SK-N-SH (cell line): ENCODE results near the gene PRKACB.

Experiments used
- CHD2 ChIP-seq: fragments of 150-350 bp; IDR thresholded peaks from 2 replicates; pipeline ENCODE4 v1.6.1; 2018; ENCODE audit warnings: low read length; ENCODE audit not compliant: partially characterized antibody
- EP300 ChIP-seq, 2 experiments: IDR thresholded peaks; 2 replicates each; pipeline versions ENCODE4 v1.4.0 to v1.6.1; 2012; ENCODE audit warnings: borderline replicate concordance in 1 of 2, low read depth in 1 of 2, low read length in 1 of 2
- FOXM1 ChIP-seq: IDR thresholded peaks from 2 replicates; pipeline ENCODE4 v1.4.0; 2012; ENCODE audit warnings: low read depth, mild to moderate bottlenecking
- NRF1 ChIP-seq: IDR thresholded peaks from 2 replicates; pipeline ENCODE4 v1.6.1; 2012; ENCODE audit warnings: low read depth, mild to moderate bottlenecking, low read length
- POLR2AphosphoS5 ChIP-seq: IDR thresholded peaks from 2 replicates; pipeline ENCODE4 v1.6.1; 2012; ENCODE audit warnings: low read depth, low read length
- TCF12 ChIP-seq: IDR thresholded peaks from 2 replicates; pipeline ENCODE4 v1.4.0; 2012
- TEAD4 ChIP-seq: IDR thresholded peaks from 2 replicates; pipeline ENCODE4 v1.4.0; 2012; ENCODE audit warnings: mild to moderate bottlenecking, borderline replicate concordance; ENCODE audit not compliant: insufficient read depth
- TF ChIP-seq, protein P1 (sequence below): fragments of 200-600 bp; sonication (generic); IDR thresholded peaks from 2 replicates; pipeline ENCODE4 v1.6.1; 2017; ENCODE audit warnings: antibody characterized with exemption, mild to moderate bottlenecking, moderate library complexity
- TF ChIP-seq, protein P2 (sequence below): IDR thresholded peaks from 2 replicates; pipeline ENCODE4 v1.4.0; 2012; ENCODE audit warnings: low read depth

GRCh38 chr1:84283381-84283780 lies 139.3 kb downstream of the PRKACB start:
- TF ChIP-seq CHD2 (no peak), POLR2AphosphoS5 (no peak), TCF12 (no peak), FOXM1 (no peak), EP300 (IDR thresholded peaks at IDR 0.05; ENCODE audit: borderline replicate concordance in 1 of 2, low read depth in 1 of 2, low read length in 1 of 2) (no peak), TEAD4 (no peak), NRF1 (no peak)
- TF ChIP-seq, protein P1, sequence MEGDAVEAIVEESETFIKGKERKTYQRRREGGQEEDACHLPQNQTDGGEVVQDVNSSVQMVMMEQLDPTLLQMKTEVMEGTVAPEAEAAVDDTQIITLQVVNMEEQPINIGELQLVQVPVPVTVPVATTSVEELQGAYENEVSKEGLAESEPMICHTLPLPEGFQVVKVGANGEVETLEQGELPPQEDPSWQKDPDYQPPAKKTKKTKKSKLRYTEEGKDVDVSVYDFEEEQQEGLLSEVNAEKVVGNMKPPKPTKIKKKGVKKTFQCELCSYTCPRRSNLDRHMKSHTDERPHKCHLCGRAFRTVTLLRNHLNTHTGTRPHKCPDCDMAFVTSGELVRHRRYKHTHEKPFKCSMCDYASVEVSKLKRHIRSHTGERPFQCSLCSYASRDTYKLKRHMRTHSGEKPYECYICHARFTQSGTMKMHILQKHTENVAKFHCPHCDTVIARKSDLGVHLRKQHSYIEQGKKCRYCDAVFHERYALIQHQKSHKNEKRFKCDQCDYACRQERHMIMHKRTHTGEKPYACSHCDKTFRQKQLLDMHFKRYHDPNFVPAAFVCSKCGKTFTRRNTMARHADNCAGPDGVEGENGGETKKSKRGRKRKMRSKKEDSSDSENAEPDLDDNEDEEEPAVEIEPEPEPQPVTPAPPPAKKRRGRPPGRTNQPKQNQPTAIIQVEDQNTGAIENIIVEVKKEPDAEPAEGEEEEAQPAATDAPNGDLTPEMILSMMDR, result no peak
- TF ChIP-seq, protein P2, sequence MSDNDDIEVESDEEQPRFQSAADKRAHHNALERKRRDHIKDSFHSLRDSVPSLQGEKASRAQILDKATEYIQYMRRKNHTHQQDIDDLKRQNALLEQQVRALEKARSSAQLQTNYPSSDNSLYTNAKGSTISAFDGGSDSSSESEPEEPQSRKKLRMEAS, result no peak
